Measurements from ENCODE around the gene NFX1.
"Not testable (repeated sequence)": the region's sequence is repeated elsewhere in the genome, so short reads cannot be mapped to it uniquely, and the experiment has no call there.

The NFX1 gene

DNA sequence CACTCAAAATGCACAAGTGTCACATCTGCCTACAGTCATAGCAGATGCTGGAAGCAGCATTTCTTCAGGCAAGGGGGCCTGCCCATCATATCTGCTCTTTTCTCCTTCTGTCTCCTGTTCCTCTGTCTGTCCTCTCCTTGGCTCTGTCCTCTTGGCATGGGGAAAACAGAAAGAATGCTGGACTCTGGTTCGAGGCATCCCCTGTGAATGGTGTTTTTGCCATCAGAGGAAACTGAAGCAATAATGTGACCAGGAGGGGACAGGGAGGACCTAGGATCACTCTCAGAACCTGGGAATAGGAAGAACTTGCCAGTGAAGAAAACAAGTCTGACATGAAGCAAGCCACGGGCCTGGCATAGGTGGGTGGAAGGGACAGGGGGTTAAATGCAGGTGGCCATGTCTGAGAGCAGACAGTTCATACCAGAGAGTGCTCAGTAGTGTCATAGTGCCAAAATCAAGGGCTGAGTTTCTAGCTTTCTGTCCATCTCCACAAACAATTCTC, 76.7 kb downstream of the NFX1 start:
- DNase-seq: no peak

DNA sequence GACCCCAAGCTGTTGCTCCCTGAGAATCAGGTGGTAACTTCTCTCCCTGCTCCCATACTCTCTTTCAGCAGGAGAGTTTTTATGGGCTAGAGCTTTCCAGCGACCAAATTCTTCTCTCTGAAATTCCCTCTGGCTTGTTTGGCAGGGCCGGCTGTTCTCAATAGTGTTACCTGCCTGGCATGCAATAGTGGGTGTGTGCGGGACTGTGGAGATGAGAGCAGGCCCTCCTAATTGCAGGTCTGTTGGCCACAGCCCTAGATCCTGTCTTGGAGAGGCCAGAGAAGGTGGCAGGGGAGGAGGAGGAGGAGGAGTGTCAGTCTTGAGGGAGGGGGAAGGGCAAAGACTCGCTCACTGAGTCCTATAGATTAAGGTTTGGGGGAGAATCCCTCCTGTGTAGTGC, 82.6 kb downstream of the NFX1 start:
- DNase-seq: no peak

DNA sequence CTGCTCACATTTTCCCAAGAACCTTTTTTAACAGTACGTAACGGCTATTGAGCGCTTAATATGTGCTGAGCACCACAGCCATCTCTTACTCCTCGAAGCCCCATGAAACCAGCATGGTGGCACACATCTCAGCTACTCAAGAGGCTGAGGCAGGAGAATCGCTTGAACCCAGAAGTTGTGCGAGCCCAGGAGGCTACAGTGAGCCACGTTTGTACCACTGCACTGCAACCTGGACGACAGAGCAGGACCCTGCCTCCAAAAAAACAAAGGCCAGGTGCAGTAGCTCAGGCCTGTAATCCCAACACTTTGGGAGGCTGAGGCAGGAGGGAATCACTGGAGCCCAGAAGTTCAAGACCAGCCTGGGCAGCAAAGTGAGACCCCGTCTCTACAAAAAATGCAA, 83.9 kb downstream of the NFX1 start:
- DNase-seq: no peak

DNA sequence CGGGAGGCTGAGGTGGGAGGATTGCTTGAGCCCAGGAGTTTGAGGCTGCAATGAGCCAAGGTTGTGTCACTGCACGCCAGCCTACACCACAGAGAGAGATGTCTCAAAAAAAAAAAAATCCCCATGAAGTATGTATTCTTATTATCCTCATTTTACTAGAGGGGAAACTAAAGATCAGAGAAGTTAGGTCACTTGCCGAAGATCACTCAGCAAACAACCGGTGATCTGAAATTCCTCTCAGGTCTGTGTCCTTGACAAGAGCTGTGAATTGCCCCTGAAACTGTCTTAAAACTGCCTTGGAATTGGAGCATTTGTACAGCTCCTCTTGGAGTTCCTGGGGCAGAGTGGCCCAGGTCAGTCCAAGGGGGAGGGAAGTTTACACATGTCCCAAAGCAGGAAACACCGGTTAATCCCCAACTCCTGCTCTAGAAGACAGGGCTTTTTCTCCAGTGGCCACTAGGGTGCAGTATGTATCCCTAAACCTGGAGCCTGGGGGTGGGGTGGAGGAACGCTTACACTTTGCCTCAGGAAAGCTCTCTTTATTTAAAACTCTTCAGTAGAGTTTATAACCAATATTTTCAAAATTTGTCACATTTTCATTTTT, 84.4 kb downstream of the NFX1 start:
- DNase-seq: peak; percentile 74

DNA sequence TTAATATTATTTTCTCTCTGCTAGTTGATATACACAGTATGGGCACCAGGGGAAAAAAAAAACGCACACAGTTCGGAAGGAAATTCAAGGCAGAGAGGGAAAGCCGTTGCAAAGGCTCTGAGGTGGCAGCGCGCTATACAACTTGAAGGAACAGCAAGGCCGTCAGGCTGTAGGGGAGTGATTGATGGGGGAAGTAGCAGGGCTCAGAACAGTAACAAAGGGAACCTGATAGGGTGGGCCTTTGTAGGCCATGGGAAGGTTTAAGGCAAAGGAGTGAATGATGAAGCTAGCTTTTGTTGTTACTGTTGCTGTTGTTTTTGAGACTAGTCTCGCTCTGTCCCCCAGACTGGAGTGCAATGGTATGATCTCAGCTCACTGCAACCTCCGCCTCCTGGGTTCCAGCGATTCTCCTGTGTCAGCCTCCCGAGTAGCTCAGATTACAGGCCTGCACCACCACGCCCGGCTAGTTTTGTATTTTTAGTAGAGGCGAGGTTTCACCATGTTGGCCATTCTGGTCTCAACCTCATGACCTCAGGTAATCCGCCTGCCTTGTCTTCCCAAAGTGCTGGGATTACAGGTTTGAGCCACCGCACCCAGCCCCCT, 85.0 kb downstream of the NFX1 start:
- no peak for DNase-seq

DNA sequence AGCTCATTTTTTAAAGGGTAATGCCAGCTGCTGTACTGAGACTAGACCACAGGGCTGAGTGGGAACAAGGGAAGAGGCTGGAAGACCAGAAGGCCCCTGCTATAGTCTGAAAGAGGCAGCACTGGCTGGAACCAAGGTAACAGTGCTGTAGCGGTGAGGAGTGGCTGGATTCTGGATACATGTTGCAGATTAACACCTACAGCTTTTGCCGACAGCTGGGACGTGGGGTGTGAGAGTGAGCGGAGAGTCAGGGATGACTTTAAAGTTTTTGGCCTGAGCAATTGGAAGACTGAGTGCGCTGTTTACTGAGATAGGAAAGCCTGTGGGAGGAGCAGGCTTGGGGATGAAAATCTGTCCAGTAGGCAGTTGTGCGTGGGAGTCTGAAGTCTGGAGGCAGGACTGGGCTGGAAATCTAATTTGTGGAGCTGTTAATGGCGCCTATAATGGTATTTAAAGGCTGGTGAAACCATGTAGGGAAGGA, 85.6 kb downstream of the NFX1 start:
- no peak for DNase-seq

DNA sequence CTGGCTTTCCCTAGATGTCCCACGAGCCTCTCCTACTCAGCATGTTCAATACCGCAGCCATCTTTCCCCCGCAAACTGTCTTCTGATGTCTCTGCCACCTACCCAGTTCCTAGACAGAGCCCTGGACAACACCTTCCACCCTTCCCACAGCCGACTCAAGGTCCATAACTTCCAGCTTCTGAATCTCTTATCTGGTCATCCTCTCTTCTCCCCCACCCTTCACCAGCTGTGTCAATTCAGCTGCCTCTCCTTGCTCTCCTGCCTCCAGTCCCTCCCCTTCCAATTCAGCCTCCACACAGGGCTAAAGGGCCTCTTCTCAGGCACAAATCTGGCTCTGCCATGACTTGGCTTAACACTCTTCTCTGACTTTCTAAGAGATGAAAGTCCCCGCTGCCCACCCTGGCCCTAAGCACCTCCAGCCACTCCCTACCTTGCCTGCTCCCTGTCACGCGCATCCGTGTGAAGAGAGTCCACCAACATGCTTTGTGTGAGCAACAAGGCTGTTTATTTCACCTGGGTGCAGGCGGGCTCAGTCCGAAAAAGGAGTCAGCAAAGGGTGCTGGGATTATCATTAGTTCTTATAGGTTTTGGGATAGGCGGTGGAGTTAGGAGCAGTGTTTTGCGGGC, 86.9 kb downstream of the NFX1 start:
- no peak for DNase-seq

DNA sequence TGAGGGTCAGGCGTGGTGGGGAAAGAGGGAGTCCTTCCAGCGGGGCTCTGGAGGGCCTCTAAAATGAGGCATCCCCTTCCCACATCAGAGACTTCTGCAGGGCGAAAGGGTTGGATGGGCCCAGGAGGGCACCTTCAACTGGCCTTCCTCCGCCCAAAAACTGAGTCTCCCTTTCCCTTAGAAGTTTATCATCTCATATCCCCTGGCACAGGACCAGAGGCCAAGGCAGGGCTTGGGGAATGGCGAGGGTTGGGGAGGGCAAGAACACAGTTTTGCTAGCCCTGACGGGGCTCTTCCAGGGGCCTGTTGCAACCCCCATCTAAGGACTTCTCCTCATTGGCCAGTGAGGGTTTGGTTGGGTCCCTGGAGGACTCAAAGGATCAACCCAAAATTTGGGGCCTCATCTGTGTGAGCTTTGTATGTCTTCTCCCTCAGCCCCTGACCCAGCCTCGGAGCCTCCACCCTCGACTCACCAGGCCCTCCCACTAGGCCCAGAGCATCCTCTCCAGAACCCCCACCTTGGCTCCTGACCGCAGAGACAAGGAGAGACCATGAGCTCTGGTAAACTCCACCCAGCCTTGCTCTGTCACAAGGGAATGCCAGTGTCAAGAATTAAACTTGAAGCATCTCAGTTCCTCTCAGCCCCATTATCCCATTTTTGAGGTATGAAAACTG, 87.9 kb downstream of the NFX1 start:
- DNase-seq: no peak

DNA sequence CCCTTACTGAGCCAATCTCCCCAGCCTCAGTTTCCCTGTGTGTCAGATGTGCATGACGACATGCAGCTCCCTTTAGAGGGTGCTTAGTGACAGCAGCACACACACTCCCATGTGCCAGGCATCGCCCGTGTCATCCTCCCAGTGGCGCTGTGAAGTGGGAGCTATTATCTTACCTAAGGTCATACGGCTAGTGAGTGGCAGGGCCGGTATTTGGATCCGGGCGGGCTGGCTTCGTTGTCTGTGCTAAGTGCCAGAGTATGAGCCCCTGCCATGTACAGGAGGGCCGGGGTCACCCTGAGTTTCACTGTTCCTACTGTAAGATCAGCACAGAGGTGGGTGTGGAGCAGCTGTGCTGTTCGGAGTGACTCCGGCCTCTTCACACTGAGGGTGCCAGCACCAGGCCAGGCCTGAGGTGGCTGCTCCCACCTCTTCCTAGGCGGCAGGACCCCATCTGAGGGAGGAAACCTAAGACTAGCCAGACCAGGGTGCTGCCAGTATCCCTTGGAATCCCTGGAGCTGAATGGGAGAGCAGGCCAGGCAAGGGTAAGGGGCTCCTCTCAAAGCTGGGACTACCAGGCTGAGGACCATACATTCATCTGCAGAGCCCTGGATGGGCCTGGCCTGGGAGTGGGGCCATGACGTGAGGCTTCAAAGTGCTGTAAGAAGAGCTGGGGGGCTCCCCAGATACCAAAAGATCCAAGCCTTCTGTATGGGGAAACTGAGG, 89.5 kb downstream of the NFX1 start:
- DNase-seq: no peak

DNA sequence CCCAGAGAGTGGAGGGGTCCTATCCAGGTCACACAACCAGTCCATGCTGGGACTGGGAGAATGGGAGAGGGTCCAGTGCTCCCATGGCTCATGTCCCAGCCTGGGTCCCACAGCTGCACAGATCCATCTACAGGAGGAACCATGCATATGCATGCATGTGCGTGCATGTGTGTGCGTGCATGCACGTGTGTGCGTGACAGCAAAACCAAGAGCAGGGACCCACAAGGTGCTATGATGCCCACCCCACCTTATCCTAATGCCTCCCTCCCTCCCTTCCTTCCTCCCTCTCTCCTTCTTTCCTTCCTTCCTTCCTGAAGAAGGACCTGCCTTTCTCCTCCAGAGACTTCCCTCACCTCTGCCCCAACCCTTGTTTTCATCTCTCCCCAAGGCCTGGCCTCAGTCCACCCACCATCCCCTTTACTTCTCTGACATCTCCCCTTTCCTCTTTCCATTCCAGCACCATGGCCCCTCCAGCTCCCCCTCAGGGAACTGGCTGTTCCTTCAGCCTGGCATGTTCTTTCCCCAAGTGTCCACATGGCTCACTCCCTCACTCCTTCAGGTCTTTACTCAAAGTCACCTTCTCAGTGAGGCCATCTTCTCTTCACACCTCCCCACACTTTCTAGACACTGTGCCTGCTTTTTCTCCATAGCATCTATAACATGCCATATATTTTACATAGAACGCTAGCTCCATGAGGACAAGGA, 90.2 kb downstream of the NFX1 start:
- DNase-seq: no peak

DNA sequence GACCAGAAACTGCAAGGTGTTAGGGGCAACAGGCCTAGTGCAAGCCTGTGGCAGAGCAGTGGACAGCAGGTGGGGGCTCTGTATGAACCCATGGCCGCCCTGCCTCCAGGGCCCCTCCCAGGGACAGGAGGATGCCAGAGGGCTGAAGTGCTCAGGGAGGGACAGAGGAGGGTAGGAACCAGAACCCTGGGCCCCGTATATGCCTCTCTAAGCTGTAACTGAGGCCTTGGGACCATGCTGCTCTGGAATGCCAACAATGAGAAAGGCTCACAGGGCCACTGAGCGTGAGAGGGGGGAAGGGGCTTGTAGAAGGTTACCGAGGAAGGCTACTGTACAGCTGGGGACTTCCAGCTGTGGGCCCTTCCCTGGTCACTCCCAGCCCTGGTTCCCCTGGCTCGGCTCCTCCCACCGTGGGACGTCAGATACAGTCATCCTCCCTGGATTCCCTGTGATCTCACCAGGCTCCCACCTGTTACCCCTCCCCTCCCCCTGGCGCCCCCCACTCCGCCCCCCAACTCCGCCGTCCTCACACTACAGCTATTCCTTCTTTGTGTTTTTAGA, 91.0 kb downstream of the NFX1 start:
- DNase-seq: no peak

DNA sequence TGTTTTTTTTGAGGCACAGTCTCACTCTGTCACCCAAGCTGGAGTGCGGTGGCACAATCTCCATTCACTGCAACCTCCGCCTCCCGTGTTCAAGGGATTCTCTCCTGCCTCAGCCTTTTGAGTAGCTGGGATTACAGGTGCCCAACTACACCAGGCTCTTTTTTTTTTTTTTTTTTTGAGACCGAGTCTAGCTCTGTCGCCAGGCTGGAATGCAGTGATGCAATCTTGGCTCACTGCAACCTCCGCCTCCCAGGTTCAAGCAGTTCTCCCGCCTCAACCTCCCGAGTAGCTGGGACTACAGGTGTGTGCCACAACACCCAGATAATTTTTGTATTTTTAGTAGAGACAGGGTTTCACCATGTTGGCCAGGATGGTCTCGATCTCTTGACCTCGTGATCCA, 92.1 kb downstream of the NFX1 start:
- DNase-seq: not testable (repeated sequence)

DNA sequence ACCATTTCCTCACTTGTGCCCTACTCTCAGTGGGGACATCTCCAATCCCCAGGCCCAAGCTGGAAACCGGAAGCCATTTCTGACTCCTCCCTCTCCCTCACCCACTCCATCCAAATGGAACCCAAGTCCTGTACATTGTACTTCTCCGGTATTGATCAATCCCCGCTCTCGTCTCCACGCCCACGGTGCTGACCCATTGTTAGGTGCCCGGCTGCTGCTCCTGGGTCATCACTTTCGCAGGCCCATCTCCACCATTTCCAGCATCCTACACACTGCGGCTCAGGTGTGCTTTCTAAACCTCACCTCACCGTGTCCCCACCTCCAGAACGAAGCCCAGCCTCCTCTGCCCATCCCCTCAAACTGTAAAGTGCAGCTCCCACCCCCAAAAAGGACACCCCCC, 93.1 kb downstream of the NFX1 start:
- not testable (repeated sequence) for DNase-seq

DNA sequence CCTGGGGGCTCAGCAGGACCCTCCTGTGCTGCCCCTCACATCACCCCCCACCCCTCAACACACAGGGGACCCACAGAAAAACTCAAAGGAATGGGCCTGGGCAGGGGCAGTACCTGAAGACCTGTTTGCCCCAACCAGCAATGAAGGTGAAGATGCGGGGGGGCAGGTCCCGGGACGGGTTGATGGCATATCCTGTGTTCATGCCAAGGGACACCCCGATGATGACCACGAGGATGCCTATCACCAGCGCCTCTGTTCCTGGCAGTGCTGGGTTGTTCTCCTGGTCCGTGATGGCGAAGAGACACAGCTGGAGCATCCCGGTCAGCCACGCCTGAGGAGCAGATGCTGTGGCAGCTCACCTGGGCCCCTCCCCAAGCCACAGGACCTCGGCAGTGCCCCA, 95.2 kb downstream of the NFX1 start:
- DNase-seq: not testable (repeated sequence)

DNA sequence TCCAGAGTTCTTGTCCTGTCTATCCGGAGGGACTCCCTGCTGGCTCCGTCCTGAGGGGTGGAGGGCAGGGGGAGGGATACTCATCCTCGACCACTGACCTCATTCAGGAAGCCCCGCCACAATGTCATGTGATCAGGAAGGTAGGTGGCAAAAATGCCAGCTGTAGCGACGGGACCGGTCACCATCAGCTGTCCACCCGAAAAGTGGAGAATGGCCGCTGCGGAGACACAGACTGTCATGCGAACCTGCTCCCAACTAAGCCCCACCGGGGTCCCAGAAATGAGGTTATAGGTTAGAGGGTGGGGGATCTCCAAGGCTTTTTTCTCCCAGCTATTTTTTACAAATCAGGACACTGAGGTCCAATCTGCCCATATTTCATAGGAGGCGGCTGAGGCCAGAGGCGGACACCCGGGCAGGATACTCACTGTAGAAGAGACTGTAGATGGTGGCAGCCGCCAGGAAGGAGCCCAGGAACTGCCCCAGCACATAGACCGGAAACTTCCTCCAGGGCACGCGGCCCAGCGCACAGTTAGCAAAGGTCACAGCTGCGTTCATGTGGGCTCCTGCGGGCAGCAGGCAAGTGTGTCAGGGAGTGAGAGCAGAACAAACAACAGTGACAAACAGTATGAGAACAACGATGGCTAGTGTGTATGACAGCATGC, 95.8 kb downstream of the NFX1 start:
- not testable (repeated sequence) for DNase-seq

DNA sequence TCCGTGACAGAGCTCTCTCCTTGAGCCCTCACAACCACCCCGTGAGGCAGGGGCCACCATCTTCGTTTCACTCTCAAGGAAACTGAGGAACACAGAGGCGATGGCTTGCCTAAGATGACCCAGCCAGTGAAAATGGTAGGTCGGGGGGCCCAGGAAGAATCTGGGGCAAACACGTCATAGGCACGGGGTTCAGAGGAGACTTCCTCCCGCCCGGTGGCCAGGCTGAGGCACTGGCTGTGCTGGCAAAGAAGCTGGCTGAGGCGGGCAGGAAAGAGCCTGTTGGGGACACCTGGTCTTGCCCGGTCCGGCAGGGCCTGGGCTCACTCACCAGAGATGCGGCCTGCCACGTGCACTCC, 96.3 kb downstream of the NFX1 start:
- DNase-seq: not testable (repeated sequence)

DNA sequence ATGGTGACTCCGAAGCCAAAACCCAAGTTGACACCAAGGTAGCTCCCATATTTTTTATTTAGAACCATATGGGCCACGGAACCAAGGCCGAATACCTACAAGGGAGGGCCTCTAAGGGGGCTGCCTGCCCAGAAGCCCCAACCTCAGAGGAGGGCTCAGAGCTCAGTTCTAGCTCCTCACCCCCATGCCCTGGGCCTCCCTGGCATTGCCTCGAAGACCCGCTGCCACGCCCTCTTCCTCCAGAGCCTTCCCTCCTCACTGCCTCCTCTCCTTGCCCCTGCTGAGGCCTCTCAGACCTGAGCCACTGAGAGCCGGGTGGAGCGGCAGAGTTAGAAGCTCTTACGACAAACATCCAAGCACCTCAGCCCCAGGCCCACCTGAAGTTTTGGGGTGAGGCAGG, 96.7 kb downstream of the NFX1 start:
- not testable (repeated sequence) for DNase-seq

DNA sequence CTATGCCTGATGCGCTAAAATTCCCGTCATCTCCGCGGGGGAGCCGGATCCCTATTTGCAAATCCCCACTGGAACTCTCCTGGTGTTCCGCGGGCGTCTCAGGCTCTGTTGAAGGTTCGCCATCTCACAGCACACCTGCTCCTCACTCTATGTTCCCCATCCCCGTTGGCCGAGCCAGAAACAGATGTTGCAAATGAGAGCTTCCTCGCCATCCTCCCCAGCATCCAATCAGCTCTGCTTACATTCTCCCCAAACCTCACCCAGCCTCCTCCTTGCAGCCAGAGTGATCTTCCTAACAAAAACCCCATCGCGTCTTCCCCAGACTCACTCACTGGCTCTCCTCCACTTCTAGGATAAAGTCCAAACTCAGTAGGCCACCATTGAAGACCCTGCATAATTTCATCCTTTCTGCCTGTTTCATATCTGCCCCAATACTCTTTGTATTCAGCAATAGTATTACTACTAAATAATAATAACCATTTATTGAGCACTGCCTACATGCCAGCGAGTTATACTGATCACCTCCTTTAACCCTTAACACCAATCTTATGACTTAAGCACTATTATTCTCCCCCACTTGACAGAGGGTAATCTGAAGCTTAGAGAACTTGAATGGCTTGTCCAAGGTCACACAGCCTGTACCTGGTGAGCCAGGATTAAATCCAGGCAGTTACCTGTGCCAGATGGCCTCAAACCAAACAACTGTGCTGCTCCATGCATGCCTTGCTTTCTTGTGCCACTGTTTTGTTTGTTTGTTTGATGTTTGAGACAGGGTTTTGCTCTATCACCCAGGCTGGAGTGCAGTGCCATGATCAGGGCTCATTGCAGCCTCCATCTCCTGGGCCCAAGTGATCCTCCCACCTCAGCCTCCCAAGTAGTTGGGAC, 98.0 kb downstream of the NFX1 start:
- no peak for DNase-seq

DNA sequence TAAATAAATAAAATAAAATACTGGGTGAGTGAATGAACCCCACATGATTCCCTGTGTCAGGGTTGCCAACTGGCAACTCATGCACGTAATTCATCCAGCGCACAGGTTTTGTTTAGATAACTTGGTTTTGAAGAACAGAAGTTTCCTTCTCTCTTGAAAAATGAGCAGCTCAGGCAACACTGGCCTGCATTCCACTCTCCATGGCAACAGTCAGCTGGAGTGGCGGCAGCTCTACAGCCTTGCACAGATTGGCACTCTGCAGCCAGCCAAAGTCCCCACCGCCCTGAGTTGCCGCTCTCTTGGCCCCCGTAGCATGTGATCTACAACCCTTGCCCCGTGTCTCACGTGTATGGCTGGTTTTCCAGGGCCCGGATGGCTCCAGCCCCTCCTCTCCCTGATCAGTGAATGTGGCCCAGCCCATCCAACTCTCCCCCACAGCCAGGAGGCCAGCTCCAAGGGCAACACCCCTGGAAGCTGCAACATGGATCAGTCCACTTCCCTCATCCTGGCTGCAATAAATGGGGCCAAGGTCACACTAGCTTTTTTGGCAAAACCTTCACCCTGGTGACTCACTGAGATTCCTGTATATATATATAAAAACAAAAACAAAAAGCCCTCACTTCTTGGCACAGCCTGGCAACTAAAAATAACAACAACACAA, 100.9 kb downstream of the NFX1 start:
- not testable (repeated sequence) for DNase-seq

DNA sequence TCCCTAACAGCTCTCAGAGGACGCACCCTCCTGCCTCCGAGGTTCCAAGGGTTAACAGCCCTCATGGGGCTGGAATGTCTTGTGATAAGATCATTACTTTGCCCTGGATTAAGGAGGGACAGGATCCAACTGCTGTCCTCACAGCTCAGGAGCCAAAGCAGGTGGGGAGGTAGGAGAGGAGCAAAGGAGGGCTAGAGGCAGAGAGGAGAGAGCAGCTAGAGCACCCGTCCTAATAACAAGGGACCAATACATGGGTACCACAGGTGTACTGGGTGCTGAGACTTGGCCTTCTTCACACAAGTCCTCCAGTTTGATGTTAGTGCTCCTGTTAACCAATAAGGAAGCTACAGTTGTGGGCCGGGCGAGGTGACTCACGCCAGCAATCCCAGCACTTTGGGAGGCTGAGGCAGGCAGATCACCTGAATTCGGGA, 102.3 kb downstream of the NFX1 start:
- DNase-seq: not testable (repeated sequence)

Measured in activated CD8-positive, alpha-beta memory T cell treated with anti-CD3 and anti-CD28 coated beads for 24 hours (primary cell).